Progenitor cell of endocrine pancreas (in vitro differentiated cells): ENCODE measurements around the gene OR6Y1. TPM values are rescaled to one million over a fixed set of nuclear protein-coding genes. Genes with fewer than 3 reads are reported as not detected.

Source experiments
- DNase-seq: peaks from one replicate; pipeline ENCODE4 v3.0.0; 2021; ENCODE audit warnings: low spot score; ENCODE audit not compliant: unreplicated experiment
- H3K27ac Mint-ChIP-seq: 2 replicates; pipeline ENCODE4 v1.8.0; 2021; ENCODE audit warnings: mild to moderate bottlenecking, moderate library complexity, mixed read lengths
- H3K27me3 Mint-ChIP-seq: 2 replicates; pipeline ENCODE4 v1.8.0; 2021; ENCODE audit warnings: mixed read lengths
- H3K36me3 Mint-ChIP-seq: 2 replicates; pipeline ENCODE4 v1.8.0; 2022; ENCODE audit warnings: mixed read lengths; ENCODE audit not compliant: insufficient read depth
- H3K4me1 Mint-ChIP-seq: 2 replicates; pipeline ENCODE4 v1.8.0; 2021; ENCODE audit warnings: low read depth, mixed read lengths
- H3K4me3 Mint-ChIP-seq: 2 replicates; pipeline ENCODE4 v1.8.0; 2021; ENCODE audit warnings: low read depth, mild to moderate bottlenecking, moderate library complexity, mixed read lengths
- H3K9me3 Mint-ChIP-seq: 2 replicates; pipeline ENCODE4 v1.8.0; 2021; ENCODE audit warnings: low read depth, mixed read lengths
- long read RNA-seq: library from polyadenylated mRNA; unstranded; transcript quantifications from one replicate; pipeline ENCODE4 v2.0.0, GENCODE V29; 2020
- total RNA-seq: library from RNA; stranded (reverse); gene quantifications from 2 replicates; pipeline ENCODE4 v1.2.1, GENCODE V29; 2021
- TF ChIP-seq, protein P1 (sequence below): fragments of 200-600 bp; sonication (generic); IDR thresholded peaks from one replicate; pipeline ENCODE4 v1.5.0; 2021; ENCODE audit warnings: antibody characterized with exemption, mild to moderate bottlenecking; ENCODE audit not compliant: unreplicated experiment

Gene OR6Y1
- not detected in 2 replicates for total RNA-seq
- long read RNA-seq, result 0 reads

DNA sequence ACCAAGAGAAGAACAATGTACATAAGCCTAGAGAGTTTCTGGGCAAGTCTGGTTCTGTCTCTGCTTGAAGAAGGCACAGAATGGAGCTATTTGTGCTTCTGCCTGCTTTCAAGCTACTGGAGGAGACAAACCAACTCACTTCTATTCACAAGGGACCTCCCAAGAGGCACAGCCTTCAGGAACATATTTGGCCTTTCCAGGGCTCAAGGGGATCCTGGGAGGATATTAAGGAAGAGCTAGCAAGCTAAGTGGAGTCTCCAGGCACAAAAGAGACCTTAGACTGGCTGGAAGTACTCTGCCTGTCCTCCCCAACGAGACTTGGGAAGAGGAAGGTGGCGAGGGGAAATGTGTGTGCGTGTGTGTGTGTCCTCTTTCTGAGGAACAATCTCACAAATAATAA lies at the start of gene OR6Y1:
Gene OR6Y1, minus strand, starts transcription at position 54 of the 400 bp plus-strand sequence. CDS start 6,300 bp downstream, outside the sequence.
- Mint-ChIP-seq H3K27me3 (no peaks in the 10 kb centered on the region), H3K4me1 (no peaks in the 10 kb centered on the region), H3K9me3 (no peaks in the 10 kb centered on the region), H3K27ac (no peak within 1 kb of the TSS), H3K36me3 (no peaks in the 10 kb centered on the region), H3K4me3 (no peak within 1 kb of the TSS)
- no peak for DNase-seq
- TF ChIP-seq, protein P1, sequence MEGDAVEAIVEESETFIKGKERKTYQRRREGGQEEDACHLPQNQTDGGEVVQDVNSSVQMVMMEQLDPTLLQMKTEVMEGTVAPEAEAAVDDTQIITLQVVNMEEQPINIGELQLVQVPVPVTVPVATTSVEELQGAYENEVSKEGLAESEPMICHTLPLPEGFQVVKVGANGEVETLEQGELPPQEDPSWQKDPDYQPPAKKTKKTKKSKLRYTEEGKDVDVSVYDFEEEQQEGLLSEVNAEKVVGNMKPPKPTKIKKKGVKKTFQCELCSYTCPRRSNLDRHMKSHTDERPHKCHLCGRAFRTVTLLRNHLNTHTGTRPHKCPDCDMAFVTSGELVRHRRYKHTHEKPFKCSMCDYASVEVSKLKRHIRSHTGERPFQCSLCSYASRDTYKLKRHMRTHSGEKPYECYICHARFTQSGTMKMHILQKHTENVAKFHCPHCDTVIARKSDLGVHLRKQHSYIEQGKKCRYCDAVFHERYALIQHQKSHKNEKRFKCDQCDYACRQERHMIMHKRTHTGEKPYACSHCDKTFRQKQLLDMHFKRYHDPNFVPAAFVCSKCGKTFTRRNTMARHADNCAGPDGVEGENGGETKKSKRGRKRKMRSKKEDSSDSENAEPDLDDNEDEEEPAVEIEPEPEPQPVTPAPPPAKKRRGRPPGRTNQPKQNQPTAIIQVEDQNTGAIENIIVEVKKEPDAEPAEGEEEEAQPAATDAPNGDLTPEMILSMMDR, result no peak

- no peak overlapping the region for H3K27ac Mint-ChIP-seq
- TF ChIP-seq, protein P1, result no peak
Measured at GRCh38 chr1:158600735-158601134, 46.5 kb upstream of the OR6Y1 start.

DNA sequence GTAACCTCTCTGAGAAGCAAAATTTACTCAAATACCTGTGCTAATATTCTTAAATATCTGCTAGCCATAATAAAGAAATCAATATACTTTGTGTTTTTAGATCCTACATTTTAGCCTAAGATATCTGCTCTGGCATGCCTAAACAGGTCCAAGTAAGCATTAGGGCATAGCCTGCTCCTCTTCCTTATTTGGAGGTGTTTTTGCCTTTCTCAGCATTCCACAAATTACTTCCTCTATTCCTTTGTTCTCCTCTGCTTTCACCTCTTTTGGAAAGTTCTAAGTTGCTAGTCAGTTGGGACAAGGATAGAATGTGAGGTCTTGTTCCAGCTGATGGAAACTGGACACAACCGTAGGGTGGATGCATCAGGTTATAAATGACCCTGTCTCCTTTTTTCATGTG lies 32.7 kb upstream of the OR6Y1 start:
- Mint-ChIP-seq H3K4me1 (no peaks in the 10 kb centered on the region), H3K9me3 (peaks cover 5% of the 10 kb centered on the region), H3K27ac (no peak overlapping the region), H3K4me3 (no peak overlapping the region), H3K27me3 (no peaks in the 10 kb centered on the region), H3K36me3 (no peaks in the 10 kb centered on the region)
- no peak for DNase-seq
- TF ChIP-seq, protein P1, result no peak

More at GRCh38 chr1:158600735-158601134, 46.5 kb upstream of the OR6Y1 start:
- Mint-ChIP-seq H3K9me3 (peaks cover 16% of the 10 kb centered on the region), H3K4me1 (no peaks in the 10 kb centered on the region), H3K4me3 (no peak overlapping the region), H3K27me3 (no peaks in the 10 kb centered on the region), H3K36me3 (peaks cover 1% of the 10 kb centered on the region)
- DNase-seq, result no peak

GRCh38 chr1:158583962-158584361 lies 29.8 kb upstream of the OR6Y1 start:
- DNase-seq, result no peak
- Mint-ChIP-seq H3K4me3 (no peak overlapping the region), H3K27me3 (no peaks in the 10 kb centered on the region), H3K27ac (no peak overlapping the region), H3K36me3 (no peaks in the 10 kb centered on the region), H3K9me3 (peaks cover 5% of the 10 kb centered on the region), H3K4me1 (no peaks in the 10 kb centered on the region)
- TF ChIP-seq, protein P1, result no peak

DNA sequence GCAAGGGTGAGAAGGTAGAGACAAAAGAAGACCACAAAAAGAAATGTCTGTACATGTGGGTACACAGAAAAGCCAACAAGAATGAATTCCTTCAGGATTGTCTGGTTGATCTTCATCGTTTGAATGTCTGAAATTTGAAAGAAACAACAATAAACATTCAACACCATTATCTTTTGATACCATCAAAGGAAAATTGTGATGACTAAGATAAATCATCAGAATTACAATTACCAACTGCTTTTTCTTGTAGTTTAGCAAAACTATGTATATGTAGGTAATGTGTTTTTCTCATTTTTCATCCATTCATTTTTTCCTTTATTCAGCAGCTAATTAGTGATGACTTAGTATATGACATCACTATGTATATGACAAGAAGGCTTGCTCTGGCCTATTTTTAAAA lies 25.5 kb upstream of the OR6Y1 start, which contains the start of gene OR10X1:
Gene OR10X1, minus strand, starts transcription at position 167 of the 400 bp plus-strand sequence. Its CDS starts 0 bp downstream, at position 167.
- Mint-ChIP-seq H3K27me3 (no peaks in the 10 kb centered on the region), H3K36me3 (no peaks in the 10 kb centered on the region), H3K9me3 (no peaks in the 10 kb centered on the region), H3K27ac (no peak within 1 kb of the TSS), H3K4me3 (no peak within 1 kb of the TSS), H3K4me1 (no peaks in the 10 kb centered on the region)
- TF ChIP-seq, protein P1, result no peak
- no peak for DNase-seq
